ENCODE results near the gene ITPA. TPM values are rescaled to one million over a fixed set of nuclear protein-coding genes. Genes with fewer than 3 reads are reported as not detected.

The ITPA gene
- total and polyA plus RNA-seq, 2 of the 13 experiments (the other 11 are each of a cell fraction or from before 2014, with no cell fraction given) = 60.1 to 103 TPM

DNA sequence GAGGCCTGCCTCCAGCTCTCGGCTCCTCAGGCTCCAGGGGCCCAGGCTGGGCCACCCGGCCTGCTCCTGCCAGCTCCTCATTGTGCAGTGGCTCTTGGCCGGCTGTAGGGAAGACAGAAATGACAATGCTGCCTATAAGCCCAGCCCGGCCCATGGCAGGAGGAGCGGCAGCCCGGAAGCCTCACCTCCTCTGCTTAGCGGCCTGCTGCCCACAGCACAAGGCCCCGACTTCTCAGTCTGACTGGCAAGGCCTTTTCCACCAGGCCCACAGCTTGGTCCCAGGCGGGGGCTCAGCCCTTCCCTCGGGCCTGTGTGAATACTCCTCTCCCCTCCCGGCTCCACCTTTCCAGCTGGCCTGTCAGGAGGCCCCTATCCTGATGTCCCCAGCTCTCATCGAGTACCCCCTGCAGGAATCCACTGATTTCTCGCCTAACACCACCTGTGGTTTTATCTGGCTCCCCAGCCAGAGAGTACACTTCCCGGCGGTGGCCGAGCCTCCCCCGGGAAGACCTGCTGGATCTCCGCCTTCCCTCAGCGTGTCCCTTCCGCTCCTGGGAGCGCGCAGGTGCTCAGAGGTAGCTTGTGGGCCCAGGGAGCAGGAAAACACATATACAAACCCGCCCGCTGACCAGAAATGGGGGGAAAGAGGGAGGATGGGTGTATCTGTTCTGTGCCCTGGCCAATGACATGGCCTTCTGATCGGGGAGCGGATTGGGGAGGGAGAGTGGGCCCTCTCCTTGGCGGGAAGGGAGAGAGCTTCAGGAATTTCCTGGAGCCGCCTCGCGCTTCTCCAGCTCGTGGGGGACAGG lies 5.8 kb upstream of the ITPA start (continued):
- TF ChIP-seq, protein P1, sequence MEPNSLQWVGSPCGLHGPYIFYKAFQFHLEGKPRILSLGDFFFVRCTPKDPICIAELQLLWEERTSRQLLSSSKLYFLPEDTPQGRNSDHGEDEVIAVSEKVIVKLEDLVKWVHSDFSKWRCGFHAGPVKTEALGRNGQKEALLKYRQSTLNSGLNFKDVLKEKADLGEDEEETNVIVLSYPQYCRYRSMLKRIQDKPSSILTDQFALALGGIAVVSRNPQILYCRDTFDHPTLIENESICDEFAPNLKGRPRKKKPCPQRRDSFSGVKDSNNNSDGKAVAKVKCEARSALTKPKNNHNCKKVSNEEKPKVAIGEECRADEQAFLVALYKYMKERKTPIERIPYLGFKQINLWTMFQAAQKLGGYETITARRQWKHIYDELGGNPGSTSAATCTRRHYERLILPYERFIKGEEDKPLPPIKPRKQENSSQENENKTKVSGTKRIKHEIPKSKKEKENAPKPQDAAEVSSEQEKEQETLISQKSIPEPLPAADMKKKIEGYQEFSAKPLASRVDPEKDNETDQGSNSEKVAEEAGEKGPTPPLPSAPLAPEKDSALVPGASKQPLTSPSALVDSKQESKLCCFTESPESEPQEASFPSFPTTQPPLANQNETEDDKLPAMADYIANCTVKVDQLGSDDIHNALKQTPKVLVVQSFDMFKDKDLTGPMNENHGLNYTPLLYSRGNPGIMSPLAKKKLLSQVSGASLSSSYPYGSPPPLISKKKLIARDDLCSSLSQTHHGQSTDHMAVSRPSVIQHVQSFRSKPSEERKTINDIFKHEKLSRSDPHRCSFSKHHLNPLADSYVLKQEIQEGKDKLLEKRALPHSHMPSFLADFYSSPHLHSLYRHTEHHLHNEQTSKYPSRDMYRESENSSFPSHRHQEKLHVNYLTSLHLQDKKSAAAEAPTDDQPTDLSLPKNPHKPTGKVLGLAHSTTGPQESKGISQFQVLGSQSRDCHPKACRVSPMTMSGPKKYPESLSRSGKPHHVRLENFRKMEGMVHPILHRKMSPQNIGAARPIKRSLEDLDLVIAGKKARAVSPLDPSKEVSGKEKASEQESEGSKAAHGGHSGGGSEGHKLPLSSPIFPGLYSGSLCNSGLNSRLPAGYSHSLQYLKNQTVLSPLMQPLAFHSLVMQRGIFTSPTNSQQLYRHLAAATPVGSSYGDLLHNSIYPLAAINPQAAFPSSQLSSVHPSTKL (CRISPR knock-in tag; IDR thresholded peaks at IDR 0.05) = no peak
- TF ChIP-seq, protein P2, sequence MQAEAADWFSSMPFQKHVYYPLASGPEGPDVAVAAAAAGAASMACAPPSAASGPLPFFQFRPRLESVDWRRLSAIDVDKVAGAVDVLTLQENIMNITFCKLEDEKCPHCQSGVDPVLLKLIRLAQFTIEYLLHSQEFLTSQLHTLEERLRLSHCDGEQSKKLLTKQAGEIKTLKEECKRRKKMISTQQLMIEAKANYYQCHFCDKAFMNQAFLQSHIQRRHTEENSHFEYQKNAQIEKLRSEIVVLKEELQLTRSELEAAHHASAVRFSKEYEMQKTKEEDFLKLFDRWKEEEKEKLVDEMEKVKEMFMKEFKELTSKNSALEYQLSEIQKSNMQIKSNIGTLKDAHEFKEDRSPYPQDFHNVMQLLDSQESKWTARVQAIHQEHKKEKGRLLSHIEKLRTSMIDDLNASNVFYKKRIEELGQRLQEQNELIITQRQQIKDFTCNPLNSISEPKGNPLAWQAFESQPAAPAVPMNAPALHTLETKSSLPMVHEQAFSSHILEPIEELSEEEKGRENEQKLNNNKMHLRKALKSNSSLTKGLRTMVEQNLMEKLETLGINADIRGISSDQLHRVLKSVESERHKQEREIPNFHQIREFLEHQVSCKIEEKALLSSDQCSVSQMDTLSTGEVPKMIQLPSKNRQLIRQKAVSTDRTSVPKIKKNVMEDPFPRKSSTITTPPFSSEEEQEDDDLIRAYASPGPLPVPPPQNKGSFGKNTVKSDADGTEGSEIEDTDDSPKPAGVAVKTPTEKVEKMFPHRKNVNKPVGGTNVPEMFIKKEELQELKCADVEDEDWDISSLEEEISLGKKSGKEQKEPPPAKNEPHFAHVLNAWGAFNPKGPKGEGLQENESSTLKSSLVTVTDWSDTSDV (CRISPR knock-in tag; IDR thresholded peaks at IDR 0.05) = no peak
- TF ChIP-seq POLR2G (IDR thresholded peaks at IDR 0.05; ENCODE audit: low read depth, low read length) = peak; percentile 23; the same call in 1 of the 2 replicates
- TF ChIP-seq ZNF367 (CRISPR knock-in tag; IDR thresholded peaks at IDR 0.05; ENCODE audit: borderline replicate concordance) = peak; percentile 66; the same call in 1 of the 2 replicates
- TF ChIP-seq PPARG (CRISPR knock-in tag; conservative IDR thresholded peaks at IDR 0.05) = no peak
- 0 out of 2 replicates have a peak, but pooled peaks have one; percentile 22 for TF ChIP-seq HOXA3 (CRISPR knock-in tag; IDR thresholded peaks at IDR 0.05)
- TF ChIP-seq ZNF775 (CRISPR knock-in tag; IDR thresholded peaks at IDR 0.05; ENCODE audit: borderline replicate concordance) = 0 out of 2 replicates have a peak, but pooled peaks have one; percentile 26
- no peak for TF ChIP-seq MBNL3 (CRISPR knock-in tag; conservative IDR thresholded peaks at IDR 0.05)
- TF ChIP-seq AGO1 (IDR thresholded peaks at IDR 0.05; ENCODE audit: low read depth, low read length, poor library complexity, severe bottlenecking) = peak; percentile 82
- TF ChIP-seq ZSCAN31 (CRISPR knock-in tag; IDR thresholded peaks at IDR 0.05; ENCODE audit: low read depth) = 0 out of 2 replicates have a peak, but pooled peaks have one; percentile 60
- TF ChIP-seq SP140L (CRISPR knock-in tag; IDR thresholded peaks at IDR 0.05; ENCODE audit: borderline replicate concordance) = 0 out of 2 replicates have a peak, but pooled peaks have one; percentile 32
- TF ChIP-seq ZNF607 (CRISPR knock-in tag; IDR thresholded peaks at IDR 0.05; ENCODE audit: borderline replicate concordance) = no peak
- TF ChIP-seq SRF (IDR thresholded peaks at IDR 0.05; ENCODE audit: low read depth, low read length) = no peak
- TF ChIP-seq, protein P3, sequence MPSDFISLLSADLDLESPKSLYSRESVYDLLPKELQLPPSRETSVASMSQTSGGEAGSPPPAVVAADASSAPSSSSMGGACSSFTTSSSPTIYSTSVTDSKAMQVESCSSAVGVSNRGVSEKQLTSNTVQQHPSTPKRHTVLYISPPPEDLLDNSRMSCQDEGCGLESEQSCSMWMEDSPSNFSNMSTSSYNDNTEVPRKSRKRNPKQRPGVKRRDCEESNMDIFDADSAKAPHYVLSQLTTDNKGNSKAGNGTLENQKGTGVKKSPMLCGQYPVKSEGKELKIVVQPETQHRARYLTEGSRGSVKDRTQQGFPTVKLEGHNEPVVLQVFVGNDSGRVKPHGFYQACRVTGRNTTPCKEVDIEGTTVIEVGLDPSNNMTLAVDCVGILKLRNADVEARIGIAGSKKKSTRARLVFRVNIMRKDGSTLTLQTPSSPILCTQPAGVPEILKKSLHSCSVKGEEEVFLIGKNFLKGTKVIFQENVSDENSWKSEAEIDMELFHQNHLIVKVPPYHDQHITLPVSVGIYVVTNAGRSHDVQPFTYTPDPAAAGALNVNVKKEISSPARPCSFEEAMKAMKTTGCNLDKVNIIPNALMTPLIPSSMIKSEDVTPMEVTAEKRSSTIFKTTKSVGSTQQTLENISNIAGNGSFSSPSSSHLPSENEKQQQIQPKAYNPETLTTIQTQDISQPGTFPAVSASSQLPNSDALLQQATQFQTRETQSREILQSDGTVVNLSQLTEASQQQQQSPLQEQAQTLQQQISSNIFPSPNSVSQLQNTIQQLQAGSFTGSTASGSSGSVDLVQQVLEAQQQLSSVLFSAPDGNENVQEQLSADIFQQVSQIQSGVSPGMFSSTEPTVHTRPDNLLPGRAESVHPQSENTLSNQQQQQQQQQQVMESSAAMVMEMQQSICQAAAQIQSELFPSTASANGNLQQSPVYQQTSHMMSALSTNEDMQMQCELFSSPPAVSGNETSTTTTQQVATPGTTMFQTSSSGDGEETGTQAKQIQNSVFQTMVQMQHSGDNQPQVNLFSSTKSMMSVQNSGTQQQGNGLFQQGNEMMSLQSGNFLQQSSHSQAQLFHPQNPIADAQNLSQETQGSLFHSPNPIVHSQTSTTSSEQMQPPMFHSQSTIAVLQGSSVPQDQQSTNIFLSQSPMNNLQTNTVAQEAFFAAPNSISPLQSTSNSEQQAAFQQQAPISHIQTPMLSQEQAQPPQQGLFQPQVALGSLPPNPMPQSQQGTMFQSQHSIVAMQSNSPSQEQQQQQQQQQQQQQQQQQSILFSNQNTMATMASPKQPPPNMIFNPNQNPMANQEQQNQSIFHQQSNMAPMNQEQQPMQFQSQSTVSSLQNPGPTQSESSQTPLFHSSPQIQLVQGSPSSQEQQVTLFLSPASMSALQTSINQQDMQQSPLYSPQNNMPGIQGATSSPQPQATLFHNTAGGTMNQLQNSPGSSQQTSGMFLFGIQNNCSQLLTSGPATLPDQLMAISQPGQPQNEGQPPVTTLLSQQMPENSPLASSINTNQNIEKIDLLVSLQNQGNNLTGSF (CRISPR knock-in tag; IDR thresholded peaks at IDR 0.05) = peak; percentile 76; the same call in 1 of the 2 replicates
- peak; percentile 12; the same call in 1 of the 2 replicates for TF ChIP-seq ZBTB7B (CRISPR knock-in tag; IDR thresholded peaks at IDR 0.05)
- TF ChIP-seq, protein P4, sequence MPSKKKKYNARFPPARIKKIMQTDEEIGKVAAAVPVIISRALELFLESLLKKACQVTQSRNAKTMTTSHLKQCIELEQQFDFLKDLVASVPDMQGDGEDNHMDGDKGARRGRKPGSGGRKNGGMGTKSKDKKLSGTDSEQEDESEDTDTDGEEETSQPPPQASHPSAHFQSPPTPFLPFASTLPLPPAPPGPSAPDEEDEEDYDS (CRISPR knock-in tag; IDR thresholded peaks at IDR 0.05) = peak; percentile 8; the same call in 1 of the 2 replicates

Measured in HepG2 (cell line).